ENCODE measurements around the gene KIF7.

KIF7 gene

GRCh38 chr15:89614164-89614563 is 41.1 kb downstream of the KIF7 start:
- no peak overlapping the region for H2BK15ac ChIP-seq (ENCODE audit: low read depth, poor library complexity, severe bottlenecking)
- WGBS: 100% methylated on average over 1 of the region's 1 CpG

GRCh38 chr15:89613031-89613430 is 42.2 kb downstream of the KIF7 start:
- Histone ChIP-seq H2AK5ac (ENCODE audit: low read length, severe bottlenecking) (no peak overlapping the region), H3K23ac (ENCODE audit: low read length in 2 of 2) (no peak overlapping the region), H4K8ac (ENCODE audit: low read length) (no peak overlapping the region), H3K4me3 (ENCODE audit: insufficient read depth in 1 of 2, low read depth in 1 of 2, low read length in 2 of 2) (no peak overlapping the region), H3K9me3 (ENCODE audit: control insufficient read depth, low read length) (peaks cover 33% of the 10 kb centered on the region), H2BK12ac (ENCODE audit: low read length in 2 of 2) (no peak overlapping the region), H3K9ac (ENCODE audit: low read length) (no peak overlapping the region), H3K27ac (ENCODE audit: low read length, poor library complexity, severe bottlenecking) (no peak overlapping the region), H3K18ac (ENCODE audit: low read depth in 1 of 2, low read length in 2 of 2) (no peak overlapping the region), H2BK15ac (ENCODE audit: low read depth, poor library complexity, severe bottlenecking) (no peak overlapping the region), H3K4me2 (ENCODE audit: low read length, poor library complexity, severe bottlenecking) (no peak overlapping the region), H3K27me3 (ENCODE audit: control insufficient read depth in 1 of 2, insufficient read depth in 1 of 2, low read length in 2 of 2) (no peaks in the 10 kb centered on the region), H2BK5ac (ENCODE audit: low read depth, low read length, poor library complexity, severe bottlenecking) (no peak overlapping the region), H3K36me3 (ENCODE audit: control insufficient read depth in 1 of 2, insufficient read depth in 2 of 2, low read depth in 1 of 2, low read length in 2 of 2) (peaks cover 3 to 36% of the 10 kb centered on the region in 2 experiments), H3K14ac (ENCODE audit: low read length in 2 of 2) (no peak overlapping the region), H3K4me1 (ENCODE audit: control insufficient read depth, insufficient read depth, low read depth, low read length) (no peaks in the 10 kb centered on the region), H2BK120ac (ENCODE audit: low read depth, low read length) (no peak overlapping the region), H4K91ac (ENCODE audit: low read length) (no peak overlapping the region), H3K4ac (ENCODE audit: low read depth in 1 of 2, low read length in 2 of 2) (no peak overlapping the region), H3K79me1 (replicated peaks; ENCODE audit: low read length, poor library complexity, severe bottlenecking) (peaks cover 7% of the 10 kb centered on the region), H2AFZ (ENCODE audit: low read depth, low read length) (no peak overlapping the region)
- WGBS: 100% methylated on average over 1 of the region's 2 CpGs
- DNase-seq: no peak

More at GRCh38 chr15:89614164-89614563, 41.1 kb downstream of the KIF7 start:
- H3K27me3 ChIP-seq (ENCODE audit: control insufficient read depth in 1 of 2, insufficient read depth in 1 of 2, low read length in 2 of 2): no peaks in the 10 kb centered on the region
- no peak overlapping the region for H3K9ac ChIP-seq (ENCODE audit: low read length)
- no peak overlapping the region for H2AFZ ChIP-seq (ENCODE audit: low read depth, low read length)
- H3K27ac ChIP-seq (ENCODE audit: low read length, poor library complexity, severe bottlenecking): no peak overlapping the region
- no peak overlapping the region for H3K18ac ChIP-seq (ENCODE audit: low read depth in 1 of 2, low read length in 2 of 2)
- H3K4me2 ChIP-seq (ENCODE audit: low read length, poor library complexity, severe bottlenecking): no peak overlapping the region
- H3K4me3 ChIP-seq (ENCODE audit: insufficient read depth in 1 of 2, low read depth in 1 of 2, low read length in 2 of 2): no peak overlapping the region
- H3K4me1 ChIP-seq (ENCODE audit: control insufficient read depth, insufficient read depth, low read depth, low read length): no peaks in the 10 kb centered on the region
- H4K91ac ChIP-seq (ENCODE audit: low read length): no peak overlapping the region
- H3K79me1 ChIP-seq (replicated peaks; ENCODE audit: low read length, poor library complexity, severe bottlenecking): peaks cover 7% of the 10 kb centered on the region
- H2BK120ac ChIP-seq (ENCODE audit: low read depth, low read length): no peak overlapping the region
- H3K9me3 ChIP-seq (ENCODE audit: control insufficient read depth, low read length): peaks cover 33% of the 10 kb centered on the region
- H3K4ac ChIP-seq (ENCODE audit: low read depth in 1 of 2, low read length in 2 of 2): no peak overlapping the region
- no peak overlapping the region for H4K8ac ChIP-seq (ENCODE audit: low read length)
- no peak overlapping the region for H3K23ac ChIP-seq (ENCODE audit: low read length in 2 of 2)
- H2AK5ac ChIP-seq (ENCODE audit: low read length, severe bottlenecking): no peak overlapping the region
- peak; percentile 11 for DNase-seq
- H3K14ac ChIP-seq (ENCODE audit: low read length in 2 of 2): no peak overlapping the region
- peaks cover 7 to 42% of the 10 kb centered on the region in 2 experiments for H3K36me3 ChIP-seq (ENCODE audit: control insufficient read depth in 1 of 2, insufficient read depth in 2 of 2, low read depth in 1 of 2, low read length in 2 of 2)
- H2BK5ac ChIP-seq (ENCODE audit: low read depth, low read length, poor library complexity, severe bottlenecking): no peak overlapping the region
- no peak overlapping the region for H2BK12ac ChIP-seq (ENCODE audit: low read length in 2 of 2)

- Histone ChIP-seq H2AFZ (ENCODE audit: low read depth, low read length) (no peak overlapping the region), H4K8ac (ENCODE audit: low read length) (no peak overlapping the region), H3K9me3 (ENCODE audit: control insufficient read depth, low read length) (peaks cover 33% of the 10 kb centered on the region), H4K91ac (ENCODE audit: low read length) (no peak overlapping the region), H3K4ac (ENCODE audit: low read depth in 1 of 2, low read length in 2 of 2) (no peak overlapping the region), H3K18ac (ENCODE audit: low read depth in 1 of 2, low read length in 2 of 2) (no peak overlapping the region), H3K23ac (ENCODE audit: low read length in 2 of 2) (no peak overlapping the region), H2BK15ac (ENCODE audit: low read depth, poor library complexity, severe bottlenecking) (no peak overlapping the region), H3K4me1 (ENCODE audit: control insufficient read depth, insufficient read depth, low read depth, low read length) (no peaks in the 10 kb centered on the region), H2BK12ac (ENCODE audit: low read length in 2 of 2) (no peak overlapping the region), H3K4me2 (ENCODE audit: low read length, poor library complexity, severe bottlenecking) (no peak overlapping the region), H2BK5ac (ENCODE audit: low read depth, low read length, poor library complexity, severe bottlenecking) (no peak overlapping the region), H3K79me1 (replicated peaks; ENCODE audit: low read length, poor library complexity, severe bottlenecking) (peaks cover 7% of the 10 kb centered on the region), H3K27ac (ENCODE audit: low read length, poor library complexity, severe bottlenecking) (no peak overlapping the region), H3K27me3 (ENCODE audit: control insufficient read depth in 1 of 2, insufficient read depth in 1 of 2, low read length in 2 of 2) (no peaks in the 10 kb centered on the region), H2AK5ac (ENCODE audit: low read length, severe bottlenecking) (no peak overlapping the region), H3K9ac (ENCODE audit: low read length) (no peak overlapping the region), H3K14ac (ENCODE audit: low read length in 2 of 2) (no peak overlapping the region), H2BK120ac (ENCODE audit: low read depth, low read length) (no peak overlapping the region), H3K36me3 (ENCODE audit: control insufficient read depth in 1 of 2, insufficient read depth in 2 of 2, low read depth in 1 of 2, low read length in 2 of 2) (peaks cover 3 to 35% of the 10 kb centered on the region in 2 experiments), H3K4me3 (ENCODE audit: insufficient read depth in 1 of 2, low read depth in 1 of 2, low read length in 2 of 2) (no peak overlapping the region)
- no peak for DNase-seq
- WGBS: 100% methylated on average over 1 of the region's 2 CpGs
Measured at GRCh38 chr15:89611317-89611716, 44.0 kb downstream of the KIF7 start.

- H2AK5ac ChIP-seq (ENCODE audit: low read length, severe bottlenecking): no peak overlapping the region
- H3K4me2 ChIP-seq (ENCODE audit: low read length, poor library complexity, severe bottlenecking): no peak overlapping the region
- H3K4me1 ChIP-seq (ENCODE audit: control insufficient read depth, insufficient read depth, low read depth, low read length): no peaks in the 10 kb centered on the region
- H4K91ac ChIP-seq (ENCODE audit: low read length): no peak overlapping the region
- H3K9me3 ChIP-seq (ENCODE audit: control insufficient read depth, low read length): no peaks in the 10 kb centered on the region
- no peak overlapping the region for H2BK15ac ChIP-seq (ENCODE audit: low read depth, poor library complexity, severe bottlenecking)
- no peak overlapping the region for H2AFZ ChIP-seq (ENCODE audit: low read depth, low read length)
- H3K36me3 ChIP-seq (ENCODE audit: control insufficient read depth in 1 of 2, insufficient read depth in 2 of 2, low read depth in 1 of 2, low read length in 2 of 2): peaks cover 0 to 21% of the 10 kb centered on the region in 2 experiments
- H3K23ac ChIP-seq (ENCODE audit: low read length in 2 of 2): no peak overlapping the region
- H3K27me3 ChIP-seq (ENCODE audit: control insufficient read depth in 1 of 2, insufficient read depth in 1 of 2, low read length in 2 of 2): no peaks in the 10 kb centered on the region
- no peak for DNase-seq
- H3K4me3 ChIP-seq (ENCODE audit: insufficient read depth in 1 of 2, low read depth in 1 of 2, low read length in 2 of 2): no peak overlapping the region
- H3K9ac ChIP-seq (ENCODE audit: low read length): no peak overlapping the region
- no peak overlapping the region for H2BK5ac ChIP-seq (ENCODE audit: low read depth, low read length, poor library complexity, severe bottlenecking)
- 95% methylated on average over 4 of the region's 4 CpGs for WGBS
- H3K27ac ChIP-seq (ENCODE audit: low read length, poor library complexity, severe bottlenecking): no peak overlapping the region
- H4K8ac ChIP-seq (ENCODE audit: low read length): no peak overlapping the region
- H3K18ac ChIP-seq (ENCODE audit: low read depth in 1 of 2, low read length in 2 of 2): no peak overlapping the region
- H2BK12ac ChIP-seq (ENCODE audit: low read length in 2 of 2): no peak overlapping the region
- no peak overlapping the region for H2BK120ac ChIP-seq (ENCODE audit: low read depth, low read length)
- peaks cover 3% of the 10 kb centered on the region for H3K79me1 ChIP-seq (replicated peaks; ENCODE audit: low read length, poor library complexity, severe bottlenecking)
- no peak overlapping the region for H3K4ac ChIP-seq (ENCODE audit: low read depth in 1 of 2, low read length in 2 of 2)
- H3K14ac ChIP-seq (ENCODE audit: low read length in 2 of 2): no peak overlapping the region
Measured at GRCh38 chr15:89599021-89599420, 56.2 kb downstream of the KIF7 start.
